GM12892 (cell line): ENCODE measurements around the gene AVL9.

Source experiments
- POLR2A ChIP-seq: IDR thresholded peaks from 2 replicates; pipeline ENCODE4 v1.6.1; 2011; ENCODE audit warnings: low read depth, low read length, control low read depth
- POLR2AphosphoS5 ChIP-seq: IDR thresholded peaks from 2 replicates; pipeline ENCODE4 v1.6.1; 2011; ENCODE audit warnings: low read depth, low read length, control low read depth
- TAF1 ChIP-seq: IDR thresholded peaks from 2 replicates; pipeline ENCODE4 v1.6.1; 2011; ENCODE audit warnings: low read depth, mild to moderate bottlenecking, control low read depth, low read length, borderline replicate concordance

- TF ChIP-seq POLR2AphosphoS5 (no peak), POLR2A (no peak), TAF1 (no peak)
These were observed 69.3 kb downstream of the AVL9 start for GRCh38 chr7:32564542-32564941.
